Urothelium cell line (cell line): ENCODE data around the gene MLXIP.

Experiments
- DNase-seq: peaks from one replicate; pipeline ENCODE4 v3.0.0; 2011; ENCODE audit warnings: low spot score, mixed read lengths
- FAIRE-seq: peaks from 2 replicates; lab custom pipeline; 2011; peaks lifted over from hg19 to GRCh38; lab: Jason Lieb, UNC

Gene MLXIP

DNA sequence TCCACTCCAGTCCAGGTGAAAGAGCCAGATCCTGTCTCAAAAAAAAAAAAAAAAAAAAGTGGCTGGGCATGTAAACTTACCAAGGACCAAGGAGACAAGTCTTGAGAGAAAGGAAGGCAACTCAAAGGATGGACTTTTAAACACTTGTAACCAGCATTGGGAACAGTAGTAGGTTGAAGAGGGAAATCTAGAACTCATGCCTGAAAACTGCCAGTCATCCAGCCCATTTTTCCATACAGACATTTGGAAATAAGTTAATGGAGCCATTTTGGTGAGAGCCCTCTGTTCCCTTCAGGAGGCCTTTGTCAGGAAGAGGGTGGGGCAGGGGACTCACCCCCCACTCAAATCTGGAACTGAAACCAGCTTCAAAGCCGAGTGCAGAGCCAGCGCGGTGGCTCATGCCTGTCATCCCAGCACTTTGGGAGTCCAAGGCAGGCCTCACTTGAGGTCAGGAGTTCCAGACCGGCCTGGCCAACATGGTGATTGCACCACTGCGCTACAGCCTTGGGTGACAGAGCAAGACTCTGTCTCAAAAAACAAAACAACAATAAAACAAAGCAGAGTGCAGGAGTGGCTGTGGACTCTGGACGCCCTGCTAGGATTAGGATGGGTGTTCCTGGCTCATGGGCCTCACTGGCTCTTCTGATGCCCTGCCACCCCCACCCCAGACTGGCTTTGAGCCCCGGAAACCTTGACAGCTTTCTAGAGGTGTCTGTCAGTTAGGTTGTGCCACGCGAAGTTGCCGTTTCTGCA, 1.6 kb upstream of the MLXIP start:
- no peak for FAIRE-seq

GRCh38 chr12:122079033-122079531, 526 bp downstream of the MLXIP start:
- FAIRE-seq (no peak), DNase-seq (peak; percentile 25)

More for the DNA sequence above, 1.6 kb upstream of the MLXIP start:
- DNase-seq, result no peak

- DNase-seq (no peak), FAIRE-seq (no peak)
Observed at GRCh38 chr12:122079532-122080081, 1.1 kb downstream of the MLXIP start.

- DNase-seq, result peak; percentile 53
- FAIRE-seq, result no peak
Observed at GRCh38 chr12:122080149-122081082, 1.9 kb downstream of the MLXIP start.

GRCh38 chr12:122081083-122081696, 2.6 kb downstream of the MLXIP start:
- FAIRE-seq (no peak), DNase-seq (no peak)

DNA sequence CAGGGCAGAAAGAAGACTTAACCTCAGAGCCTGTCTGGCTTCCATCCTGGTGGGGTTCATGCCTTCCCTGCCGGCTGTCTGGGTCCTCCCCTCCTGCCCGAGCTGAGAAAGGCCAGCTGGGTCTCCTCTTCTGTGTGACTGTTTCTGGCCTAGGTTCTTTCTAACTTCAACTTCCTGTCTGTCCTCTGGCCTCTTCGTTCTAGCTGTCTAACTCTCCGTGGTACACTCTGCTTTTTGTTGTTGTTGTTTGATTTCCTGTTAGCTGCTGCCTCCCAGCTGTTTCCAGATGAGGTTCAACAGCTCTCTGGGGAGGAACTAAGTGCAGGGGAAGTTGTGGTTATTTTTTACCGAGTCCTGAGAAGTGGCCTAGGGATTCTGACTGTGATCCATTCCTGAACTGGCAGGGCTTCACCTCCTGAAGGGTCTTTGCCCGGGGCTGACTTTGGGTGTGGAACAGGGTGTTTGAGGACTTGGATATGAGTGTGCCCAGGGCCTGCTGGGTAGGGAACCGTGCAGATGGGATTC, 3.2 kb downstream of the MLXIP start:
- FAIRE-seq, result no peak
- no peak for DNase-seq

DNA sequence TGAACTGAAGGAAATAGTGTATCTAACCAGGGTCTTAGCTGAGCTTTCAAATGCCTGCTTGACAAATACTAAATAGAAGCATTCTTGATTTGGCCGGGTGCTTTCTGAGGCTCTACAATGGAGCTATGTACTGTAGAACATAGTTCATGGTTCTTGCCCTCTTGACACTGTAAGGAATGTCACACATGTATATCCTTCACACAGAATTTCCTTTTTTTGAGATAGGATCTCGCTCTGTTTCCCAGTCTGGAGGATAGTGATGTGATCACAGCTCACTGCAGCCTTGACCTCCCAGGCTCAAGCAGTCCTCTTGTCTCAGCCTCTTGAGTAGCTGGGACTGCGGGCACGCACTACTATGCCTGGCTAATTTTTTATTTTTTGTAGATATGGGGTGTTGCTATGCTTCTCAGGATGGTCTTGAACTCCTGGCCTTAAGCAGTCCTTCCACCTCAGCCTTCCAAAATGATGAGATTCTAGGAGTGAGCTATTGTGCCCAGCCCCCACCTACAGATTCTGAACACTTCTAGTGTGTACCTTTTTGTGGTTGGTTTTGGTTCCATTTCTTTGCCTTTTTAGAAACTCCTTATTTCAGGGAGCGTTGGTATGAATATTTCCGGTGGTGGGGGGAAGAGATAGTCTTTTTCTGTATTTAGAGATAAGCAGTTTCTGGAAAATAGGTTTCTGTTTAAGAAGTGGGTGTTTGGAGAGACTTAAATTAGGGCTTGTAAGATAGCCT, 4.2 kb downstream of the MLXIP start:
- DNase-seq (no peak), FAIRE-seq (no peak)

DNA sequence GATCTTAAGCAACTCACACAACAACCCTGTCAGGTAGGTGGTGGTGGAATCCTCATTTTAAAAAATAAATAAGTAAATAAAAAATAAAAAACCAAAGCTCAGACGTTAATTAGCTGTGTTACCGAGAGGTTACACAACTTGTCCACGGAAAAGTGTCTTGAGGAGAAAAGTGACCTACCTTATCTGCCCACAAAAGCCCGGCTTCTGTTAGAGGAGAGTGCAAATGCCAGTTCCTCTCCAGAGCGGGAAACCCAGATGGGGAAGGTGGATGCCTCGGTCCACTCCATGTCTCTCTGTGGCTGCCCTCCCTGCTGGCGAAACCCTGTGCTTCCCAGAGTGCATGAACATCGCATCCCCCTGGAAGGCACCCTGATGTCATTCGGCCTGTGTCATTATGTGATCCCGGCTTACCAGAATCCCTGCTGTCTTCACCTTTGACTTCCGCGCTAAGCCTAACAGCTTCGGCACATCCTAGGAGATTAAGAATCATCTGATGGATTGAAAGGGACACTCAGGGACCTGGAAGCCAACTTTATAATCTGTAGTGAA, 6.4 kb downstream of the MLXIP start:
- FAIRE-seq, result no peak

DNA sequence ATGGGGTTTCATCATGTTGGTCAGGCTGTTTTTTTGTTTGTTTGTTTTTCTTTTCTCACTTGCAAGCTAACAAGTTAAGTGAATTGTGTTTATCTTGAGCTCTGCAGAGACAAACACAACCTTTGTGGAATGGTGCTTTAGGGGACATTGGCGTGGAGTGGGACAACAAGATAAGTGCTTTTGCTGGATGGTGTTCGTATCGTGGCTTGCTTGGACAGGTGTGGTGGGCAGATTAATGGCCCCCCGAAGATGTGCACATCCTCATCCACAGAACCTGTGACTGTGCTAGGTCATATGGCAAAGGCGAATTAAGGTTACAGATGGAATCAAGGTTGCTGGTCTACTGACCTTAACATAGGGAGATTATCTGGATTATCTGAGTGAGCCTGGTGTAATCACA, 7.0 kb downstream of the MLXIP start:
- FAIRE-seq (no peak), DNase-seq (no peak)

More for the DNA sequence above, 6.4 kb downstream of the MLXIP start:
- no peak for DNase-seq

GRCh38 chr12:122086116-122086515, 7.6 kb downstream of the MLXIP start:
- DNase-seq (no peak), FAIRE-seq (no peak)

DNA sequence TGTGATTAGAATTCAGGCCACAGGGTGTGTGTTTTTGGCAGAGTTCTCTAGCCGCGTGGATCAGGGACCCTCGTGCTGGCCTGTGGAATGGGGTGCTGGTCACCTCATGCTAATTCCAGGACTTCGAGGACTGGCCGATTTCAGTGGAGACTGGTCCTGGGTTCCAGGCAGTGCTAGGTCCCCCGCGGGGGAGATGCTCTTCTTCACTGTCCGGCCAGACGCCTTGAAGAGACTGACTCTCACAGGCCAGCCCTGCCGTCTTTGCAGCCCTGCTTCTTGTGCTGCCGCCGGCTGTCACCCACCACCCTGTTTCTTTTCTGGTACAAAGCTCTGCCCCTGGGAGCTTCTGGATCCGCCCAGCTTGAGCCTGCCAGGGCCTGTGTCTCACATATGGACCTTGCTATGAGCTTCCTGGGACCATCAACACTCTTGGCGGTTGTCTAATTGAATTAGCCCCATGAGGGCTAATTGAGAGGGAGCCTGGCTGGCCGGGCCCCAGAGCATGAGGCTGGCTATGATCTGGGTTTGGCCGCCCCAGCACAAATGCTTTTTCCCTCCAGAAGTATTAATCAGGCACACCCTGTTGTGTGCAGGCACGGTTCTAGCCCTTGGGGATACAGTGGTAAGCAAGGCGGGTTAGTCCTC, 8.2 kb downstream of the MLXIP start:
- FAIRE-seq (no peak), DNase-seq (no peak)

GRCh38 chr12:122087431-122088178, 9.0 kb downstream of the MLXIP start:
- DNase-seq (no peak), FAIRE-seq (no peak)

DNA sequence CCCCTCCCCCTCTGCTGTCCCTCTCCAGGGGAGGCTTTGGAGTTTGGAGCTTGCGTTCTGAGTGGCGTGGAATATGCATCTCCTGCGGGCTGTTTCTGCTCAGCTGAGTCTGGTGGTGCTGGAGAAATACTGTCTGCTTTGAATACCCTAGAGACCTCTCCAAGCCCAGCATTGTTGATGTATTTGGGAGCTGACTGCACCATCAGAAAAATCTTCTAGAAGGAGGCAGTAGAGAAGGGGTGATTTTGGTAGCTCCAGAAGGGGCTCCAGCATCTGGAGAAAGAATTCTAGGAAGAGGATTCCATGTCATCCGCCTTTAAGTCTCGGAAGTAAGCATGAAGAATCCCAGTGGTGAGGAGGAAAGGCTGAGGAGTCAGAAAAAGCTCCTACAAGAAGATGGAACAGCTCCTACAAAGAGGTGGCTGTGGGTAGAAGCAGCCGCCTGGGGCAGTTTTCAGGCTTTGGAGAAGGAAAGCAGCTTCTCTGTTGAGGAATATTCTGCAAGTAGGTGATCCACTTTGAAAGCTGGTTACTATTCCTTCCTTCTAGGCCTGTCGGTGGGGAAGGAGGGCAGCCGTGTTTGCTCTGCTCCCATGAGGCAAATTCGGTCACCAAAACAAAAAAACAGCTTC, 9.7 kb downstream of the MLXIP start:
- FAIRE-seq, result no peak
- no peak for DNase-seq

- DNase-seq (no peak), FAIRE-seq (no peak)
Observed at GRCh38 chr12:122089077-122089476, 10.5 kb downstream of the MLXIP start.

DNA sequence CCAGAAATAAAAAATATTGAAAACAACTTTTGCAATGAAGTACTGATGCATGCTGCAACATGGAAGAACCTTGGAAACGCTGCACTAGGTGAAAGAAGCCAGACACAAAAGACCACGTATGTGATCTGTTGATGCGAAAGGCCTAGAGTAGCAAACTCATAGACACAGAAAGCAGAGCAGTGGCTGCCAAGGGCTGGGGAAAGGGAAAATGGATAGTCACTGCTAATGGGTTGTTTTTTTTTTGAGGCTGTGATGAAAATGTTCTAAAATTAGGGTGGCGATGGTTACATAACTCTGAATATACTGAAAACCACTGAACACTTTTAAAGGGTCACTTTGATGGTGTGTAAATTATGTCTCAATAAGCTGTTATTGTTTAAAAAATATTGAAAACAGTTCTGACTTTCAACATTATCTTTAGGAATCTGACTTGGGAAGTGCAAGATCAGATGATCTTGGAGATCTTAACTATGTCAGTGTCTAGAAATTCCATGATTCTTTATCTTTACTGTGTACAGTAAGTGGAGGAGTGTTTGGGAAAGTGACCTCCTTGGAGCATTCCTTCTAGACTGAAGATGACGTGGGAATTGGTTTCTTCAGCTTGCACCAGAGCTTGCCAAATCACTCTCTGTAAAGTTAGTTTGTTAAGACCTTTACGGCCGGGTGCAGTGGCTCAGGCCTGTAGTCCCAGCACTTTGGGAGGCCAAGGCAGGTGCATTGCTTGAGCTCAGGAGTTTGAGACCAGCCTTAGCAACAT, 12.4 kb downstream of the MLXIP start:
- DNase-seq (no peak), FAIRE-seq (no peak)

GRCh38 chr12:122093098-122093883, 14.7 kb downstream of the MLXIP start:
- DNase-seq, result no peak
- no peak for FAIRE-seq
